Measurements from ENCODE around the gene GPR75.

The GPR75 gene

DNA sequence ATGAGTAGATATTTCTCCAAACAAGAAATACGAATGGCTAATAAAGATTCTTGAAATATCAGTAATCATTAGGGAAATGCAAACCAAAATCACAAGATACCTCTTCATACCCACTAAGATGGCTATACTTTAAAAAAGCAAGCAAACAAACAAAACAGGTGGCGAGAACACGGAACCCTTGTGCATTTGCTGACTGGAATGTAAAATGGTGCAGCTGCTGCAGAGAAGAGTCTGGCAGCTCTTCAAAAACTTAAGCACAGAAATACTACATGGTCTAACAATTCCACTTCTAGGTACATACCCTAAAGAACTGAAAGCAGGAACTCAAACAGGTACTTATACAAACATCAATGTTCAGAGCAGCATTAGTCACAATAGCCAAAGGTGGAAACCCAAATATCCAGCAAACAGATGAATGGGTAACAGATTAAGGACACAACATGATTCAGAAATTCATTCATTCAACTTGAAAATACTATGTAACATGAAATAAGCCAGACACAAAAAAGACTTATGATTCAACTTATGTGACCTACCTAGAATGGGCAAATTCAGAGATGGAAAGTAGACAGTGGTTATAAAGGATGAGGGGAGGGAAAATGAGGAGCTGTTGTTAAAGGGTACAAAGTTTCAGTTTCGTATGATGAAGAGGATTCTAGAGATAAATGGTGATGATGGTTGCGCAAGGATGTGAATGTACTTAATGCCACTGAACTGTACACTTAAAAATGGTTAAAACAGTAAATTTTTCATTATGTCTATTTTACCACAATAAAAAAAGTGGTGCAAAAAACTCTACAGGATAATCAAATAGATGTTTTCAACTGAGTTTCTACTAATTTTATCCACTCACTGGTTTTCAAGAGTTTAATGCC is 26.9 kb upstream of the GPR75 start:
- TF ChIP-seq, protein P1, sequence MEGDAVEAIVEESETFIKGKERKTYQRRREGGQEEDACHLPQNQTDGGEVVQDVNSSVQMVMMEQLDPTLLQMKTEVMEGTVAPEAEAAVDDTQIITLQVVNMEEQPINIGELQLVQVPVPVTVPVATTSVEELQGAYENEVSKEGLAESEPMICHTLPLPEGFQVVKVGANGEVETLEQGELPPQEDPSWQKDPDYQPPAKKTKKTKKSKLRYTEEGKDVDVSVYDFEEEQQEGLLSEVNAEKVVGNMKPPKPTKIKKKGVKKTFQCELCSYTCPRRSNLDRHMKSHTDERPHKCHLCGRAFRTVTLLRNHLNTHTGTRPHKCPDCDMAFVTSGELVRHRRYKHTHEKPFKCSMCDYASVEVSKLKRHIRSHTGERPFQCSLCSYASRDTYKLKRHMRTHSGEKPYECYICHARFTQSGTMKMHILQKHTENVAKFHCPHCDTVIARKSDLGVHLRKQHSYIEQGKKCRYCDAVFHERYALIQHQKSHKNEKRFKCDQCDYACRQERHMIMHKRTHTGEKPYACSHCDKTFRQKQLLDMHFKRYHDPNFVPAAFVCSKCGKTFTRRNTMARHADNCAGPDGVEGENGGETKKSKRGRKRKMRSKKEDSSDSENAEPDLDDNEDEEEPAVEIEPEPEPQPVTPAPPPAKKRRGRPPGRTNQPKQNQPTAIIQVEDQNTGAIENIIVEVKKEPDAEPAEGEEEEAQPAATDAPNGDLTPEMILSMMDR (IDR thresholded peaks at IDR 0.05), result no peak
- no peak for TF ChIP-seq ZFX (IDR thresholded peaks at IDR 0.05; ENCODE audit: borderline replicate concordance)
- no peak overlapping the region for H3K27ac ChIP-seq

DNA sequence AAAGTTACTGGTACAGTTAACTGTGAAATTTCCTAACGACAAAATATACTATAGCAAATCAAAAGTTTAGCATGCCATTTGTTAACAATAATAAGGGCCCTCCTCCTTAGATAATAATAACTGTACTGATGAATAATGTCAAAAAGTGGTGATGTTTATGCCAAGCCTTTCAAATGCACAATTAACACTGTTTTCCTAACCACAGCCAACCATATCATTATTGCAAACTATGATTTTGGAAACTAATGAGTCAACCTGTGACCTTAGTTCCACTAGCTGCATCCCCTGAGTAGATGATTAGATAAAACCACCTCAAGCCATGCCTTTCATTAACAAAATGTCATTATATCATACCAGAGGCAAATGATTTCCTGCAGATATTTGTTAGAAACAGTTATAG is 25.1 kb upstream of the GPR75 start:
- TF ChIP-seq ZFX (IDR thresholded peaks at IDR 0.05; ENCODE audit: borderline replicate concordance), result no peak
- TF ChIP-seq, protein P1 (IDR thresholded peaks at IDR 0.05), result no peak

GRCh38 chr2:53881986-53882385 is 22.2 kb upstream of the GPR75 start:
- no peak overlapping the region for H3K27ac ChIP-seq
- TF ChIP-seq, protein P1 (IDR thresholded peaks at IDR 0.05), result no peak
- TF ChIP-seq ZFX (IDR thresholded peaks at IDR 0.05; ENCODE audit: borderline replicate concordance), result no peak

More for the DNA sequence above, 25.1 kb upstream of the GPR75 start:
- H3K27ac ChIP-seq, result no peak overlapping the region

- TF ChIP-seq, protein P1 (IDR thresholded peaks at IDR 0.05), result no peak
- no peak for TF ChIP-seq ZFX (IDR thresholded peaks at IDR 0.05; ENCODE audit: borderline replicate concordance)
- H3K27ac ChIP-seq, result no peak overlapping the region
Measured at GRCh38 chr2:53881360-53881759, 21.6 kb upstream of the GPR75 start.

DNA sequence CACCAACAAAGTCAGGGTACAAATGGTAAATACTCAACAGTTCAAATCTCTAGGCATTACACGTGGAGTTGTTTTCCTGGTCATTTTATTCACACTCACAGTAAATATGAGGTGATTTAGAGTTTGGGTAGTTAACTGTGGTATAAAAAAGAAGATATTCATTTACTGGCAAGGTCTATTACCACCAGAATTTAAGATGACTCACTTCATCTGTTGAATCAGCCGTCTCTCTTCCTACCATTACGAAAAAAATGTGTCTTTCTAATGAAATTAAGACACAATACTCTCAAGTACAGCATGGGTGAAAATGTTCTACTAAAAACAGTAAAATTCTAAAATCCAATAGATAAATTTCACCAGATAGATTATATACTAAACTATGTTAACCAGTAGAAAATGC is 21.0 kb upstream of the GPR75 start:
- no peak overlapping the region for H3K27ac ChIP-seq
- TF ChIP-seq, protein P1 (IDR thresholded peaks at IDR 0.05), result no peak
- no peak for TF ChIP-seq ZFX (IDR thresholded peaks at IDR 0.05; ENCODE audit: borderline replicate concordance)

DNA sequence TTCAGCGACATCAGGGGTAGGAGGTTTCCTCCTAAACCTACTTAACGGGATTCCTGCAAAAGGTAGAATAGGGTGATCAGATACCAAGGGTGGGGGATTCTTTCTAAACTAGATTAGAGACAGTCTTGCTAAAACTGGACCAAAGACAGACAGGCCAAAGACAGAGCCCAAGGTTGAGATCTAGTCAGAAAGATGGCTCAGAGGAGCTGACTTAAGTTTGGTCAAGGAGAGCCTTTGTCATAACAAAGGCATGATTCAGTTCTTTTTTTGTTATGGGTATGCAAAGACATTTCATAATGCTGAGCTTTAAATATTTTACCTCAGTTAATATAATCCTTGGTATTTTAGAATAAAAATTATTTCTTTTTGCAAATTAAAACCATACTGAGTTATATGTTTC is 17.8 kb upstream of the GPR75 start:
- TF ChIP-seq, protein P1 (IDR thresholded peaks at IDR 0.05), result no peak
- no peak for TF ChIP-seq ZFX (IDR thresholded peaks at IDR 0.05; ENCODE audit: borderline replicate concordance)
- H3K27ac ChIP-seq, result no peak overlapping the region

- TF ChIP-seq ZFX (IDR thresholded peaks at IDR 0.05; ENCODE audit: borderline replicate concordance), result no peak
- TF ChIP-seq, protein P1 (IDR thresholded peaks at IDR 0.05), result no peak
- H3K27ac ChIP-seq, result no peak overlapping the region
Measured at GRCh38 chr2:53877112-53877511, 17.3 kb upstream of the GPR75 start.
